Umbilical cord (tissue), 2 donors: Measurements from ENCODE around the gene C12orf43. TPM values are rescaled to one million over a fixed set of nuclear protein-coding genes. Genes with fewer than 3 reads are reported as not detected.

ENCODE experiments used
- DNase-seq: peaks from one replicate; pipeline ENCODE4 v3.0.0-alpha.2; 2015; ENCODE audit warnings: low spot score
- total RNA-seq: library from RNA; depleted of rRNA; stranded (reverse); fragments of >200 nt; gene quantifications from one replicate; pipeline ENCODE4 v1.2.3, GENCODE V29; 2014; ENCODE audit warnings: low replicate concordance; ENCODE audit not compliant: insufficient read depth

C12orf43 gene
- total RNA-seq, 1 donor from 2014 or later = 15.9 TPM

DNA sequence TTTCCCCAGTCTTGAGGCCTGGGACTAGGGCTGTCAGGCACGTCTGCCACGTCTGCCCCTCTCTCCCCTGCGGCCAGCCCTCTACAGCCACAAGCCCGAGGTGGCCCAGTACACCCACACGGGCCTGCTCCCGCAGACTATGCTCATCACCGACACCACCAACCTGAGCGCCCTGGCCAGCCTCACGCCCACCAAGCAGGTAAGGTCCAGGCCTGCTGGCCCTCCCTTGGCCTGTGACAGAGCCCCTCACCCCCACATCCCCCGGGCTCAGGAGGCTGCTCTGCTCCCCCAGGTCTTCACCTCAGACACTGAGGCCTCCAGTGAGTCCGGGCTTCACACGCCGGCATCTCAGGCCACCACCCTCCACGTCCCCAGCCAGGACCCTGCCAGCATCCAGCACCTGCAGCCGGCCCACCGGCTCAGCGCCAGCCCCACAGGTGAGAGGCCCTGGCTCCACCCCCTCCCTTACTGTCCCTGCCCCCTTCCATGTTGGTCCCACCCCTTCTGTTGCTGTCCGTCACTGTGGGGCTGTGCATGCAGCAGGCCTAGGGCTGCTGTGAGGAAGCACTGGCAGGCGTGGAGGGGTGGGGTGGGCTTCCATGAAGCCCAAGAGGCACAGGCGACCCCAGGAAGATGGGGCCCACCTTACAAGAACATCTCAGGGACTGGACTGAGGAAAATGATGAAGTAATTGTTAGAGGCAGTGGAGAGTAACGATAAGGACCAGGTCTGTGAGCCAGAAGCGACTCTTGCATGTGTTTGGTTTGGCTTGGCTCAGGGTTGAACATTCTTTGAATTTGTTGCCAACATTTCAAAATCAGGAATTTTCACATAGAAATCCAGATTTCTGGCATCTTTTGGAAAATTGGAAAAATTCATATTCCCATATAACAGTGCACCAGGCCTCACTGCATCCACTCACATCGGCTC lies 16.8 kb downstream of the C12orf43 start:
- DNase-seq = no peak

DNA sequence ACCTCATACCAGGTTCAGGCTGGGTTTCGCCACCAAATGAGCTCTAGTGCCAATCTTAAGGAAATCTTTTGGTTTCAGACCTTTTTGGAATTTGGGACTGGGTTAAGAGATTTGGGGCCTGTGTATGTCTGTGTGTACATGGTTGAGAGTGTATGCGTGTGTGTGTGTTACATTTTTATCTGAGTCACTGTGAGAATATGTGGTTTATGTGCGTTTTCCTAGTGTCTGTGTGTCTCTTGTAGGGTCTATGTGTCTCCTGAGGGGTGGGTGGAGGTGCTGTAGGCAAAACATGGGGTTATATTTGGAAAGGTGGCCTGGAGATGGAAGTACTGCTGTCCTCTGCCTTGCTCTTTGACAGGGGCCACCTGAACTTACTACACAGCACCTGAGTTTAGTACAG lies 17.9 kb downstream of the C12orf43 start:
- DNase-seq = peak; percentile 33

DNA sequence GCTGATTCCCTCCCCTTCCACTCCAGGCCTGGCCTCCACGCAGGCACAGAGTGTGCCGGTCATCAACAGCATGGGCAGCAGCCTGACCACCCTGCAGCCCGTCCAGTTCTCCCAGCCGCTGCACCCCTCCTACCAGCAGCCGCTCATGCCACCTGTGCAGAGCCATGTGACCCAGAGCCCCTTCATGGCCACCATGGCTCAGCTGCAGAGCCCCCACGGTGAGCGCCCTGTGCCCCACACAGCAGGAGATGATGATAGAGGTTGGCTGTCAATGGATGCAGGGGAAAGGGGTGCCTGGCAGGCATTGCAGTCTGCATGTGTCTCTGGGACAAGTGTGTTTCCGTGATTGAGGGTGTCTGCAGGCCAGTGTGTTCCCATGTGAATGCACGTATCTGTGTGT lies 18.8 kb downstream of the C12orf43 start:
- DNase-seq = no peak

- no peak for DNase-seq
Observed at GRCh38 chr12:120996133-120996746, 20.0 kb downstream of the C12orf43 start.

DNA sequence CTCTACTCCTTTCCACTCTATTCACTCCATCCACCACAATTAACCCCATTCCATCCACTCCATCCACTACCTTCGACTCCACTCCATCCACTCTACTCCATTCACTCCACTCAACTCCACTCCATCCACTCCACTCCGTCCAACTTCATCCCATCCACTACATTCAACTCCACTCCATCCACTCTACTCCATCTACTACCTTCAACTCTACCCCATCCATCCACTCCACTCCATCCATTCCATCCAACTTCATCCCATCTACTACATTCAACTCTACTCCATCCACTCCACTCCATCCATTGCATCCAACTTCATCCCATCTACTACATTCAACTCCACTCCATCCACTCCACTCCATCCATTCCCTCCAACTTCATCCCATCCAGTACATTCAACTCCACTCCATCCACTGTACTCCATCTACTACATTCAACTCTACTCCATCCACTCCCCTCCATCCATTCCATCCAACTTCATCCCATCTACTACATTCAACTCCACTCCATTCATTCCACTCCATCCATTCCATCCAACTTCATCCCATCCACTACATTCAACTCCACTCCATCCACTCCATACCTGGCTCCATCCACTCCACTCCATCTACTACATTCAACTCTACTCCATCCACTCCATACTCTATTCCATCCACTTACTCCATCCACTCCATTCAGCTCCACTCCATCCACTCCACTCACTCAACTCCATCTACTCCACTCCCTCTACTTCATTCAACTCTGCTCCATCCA lies 21.5 kb downstream of the C12orf43 start:
- DNase-seq = no peak

- no peak for DNase-seq
Observed at GRCh38 chr12:120994059-120994458, 22.2 kb downstream of the C12orf43 start.

DNA sequence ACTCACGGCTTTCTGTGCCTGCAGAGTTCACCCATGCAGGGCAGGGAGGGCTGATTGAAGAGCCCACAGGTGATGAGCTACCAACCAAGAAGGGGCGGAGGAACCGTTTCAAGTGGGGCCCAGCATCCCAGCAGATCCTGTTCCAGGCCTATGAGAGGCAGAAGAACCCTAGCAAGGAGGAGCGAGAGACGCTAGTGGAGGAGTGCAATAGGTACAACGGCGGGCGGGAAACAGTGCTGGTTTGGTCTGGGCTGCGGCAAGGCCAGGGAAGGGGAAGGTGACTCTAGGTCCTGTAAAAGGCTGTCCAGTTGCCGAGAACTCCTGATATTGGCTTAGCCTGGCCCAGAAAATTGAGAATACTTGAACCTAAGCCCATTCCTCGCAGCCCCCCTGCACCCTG lies 22.8 kb downstream of the C12orf43 start:
- DNase-seq = no peak

GRCh38 chr12:120992989-120993388 lies 23.3 kb downstream of the C12orf43 start:
- no peak for DNase-seq

DNA sequence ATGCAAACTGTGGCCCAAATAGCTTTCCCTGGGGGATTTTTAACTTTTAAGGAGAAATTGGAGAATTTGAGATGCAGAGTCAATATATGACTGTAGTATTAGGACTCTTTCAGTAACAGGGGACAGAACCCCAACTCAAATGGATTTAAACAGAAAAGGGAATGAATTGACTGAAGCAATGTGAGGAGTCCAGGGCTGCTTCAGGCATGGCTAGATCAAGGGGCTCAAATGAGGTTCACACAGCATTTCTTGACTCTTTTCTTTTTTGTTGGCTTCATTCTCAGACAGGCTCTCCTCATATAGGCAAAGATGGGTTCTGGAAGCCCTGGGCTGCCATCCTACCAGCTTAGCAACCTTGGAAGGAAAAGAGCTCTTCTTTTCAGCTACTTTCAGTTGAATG lies 24.3 kb downstream of the C12orf43 start:
- no peak for DNase-seq

DNA sequence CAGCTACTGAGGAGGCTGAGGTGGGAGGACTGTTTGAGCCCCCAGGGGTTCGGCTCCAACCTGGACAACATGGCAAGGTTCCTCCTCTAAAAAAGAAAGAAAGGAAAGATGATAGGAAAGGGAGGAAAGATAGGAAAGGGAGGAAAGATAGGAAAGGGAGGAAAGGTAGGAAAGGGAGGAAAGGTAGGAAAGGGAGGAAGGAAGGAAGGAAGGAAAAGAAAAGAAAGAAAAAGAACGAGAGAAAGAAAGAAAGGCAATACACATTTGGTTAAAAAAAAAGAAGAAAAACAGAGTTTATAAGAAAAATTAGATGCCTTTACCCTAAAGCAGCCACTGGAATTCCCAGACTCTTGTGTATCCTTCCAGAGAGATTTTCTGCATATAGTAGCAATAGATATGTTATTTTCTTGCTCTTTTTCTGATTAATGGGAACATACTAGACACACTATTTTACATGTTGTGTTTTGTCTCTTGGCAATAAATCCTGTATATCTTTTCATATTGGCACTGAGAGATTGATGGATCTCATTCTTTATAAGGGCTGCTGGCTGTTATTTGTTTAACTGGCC lies 25.7 kb downstream of the C12orf43 start:
- no peak for DNase-seq

DNA sequence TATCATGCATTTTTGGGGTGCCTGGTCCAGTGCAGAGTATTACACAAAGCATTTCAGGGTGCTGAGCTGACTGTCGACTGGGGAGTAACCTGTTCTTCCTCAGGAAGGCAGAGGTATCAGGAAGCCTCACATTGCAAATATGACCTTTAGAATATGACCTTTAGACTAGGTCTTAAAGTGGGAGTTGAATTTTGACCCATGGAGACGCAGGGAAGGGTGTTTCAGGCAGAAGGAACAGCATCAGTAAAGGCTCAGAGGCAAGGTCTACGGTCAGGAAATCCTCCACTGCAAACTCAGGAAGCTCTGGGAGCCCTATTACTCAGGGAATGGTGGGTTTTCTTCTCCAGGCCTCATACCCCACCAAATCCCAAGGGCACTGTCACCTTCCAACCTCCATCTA lies 26.6 kb downstream of the C12orf43 start:
- DNase-seq = no peak

GRCh38 chr12:120988658-120989057 lies 27.6 kb downstream of the C12orf43 start:
- DNase-seq = no peak

DNA sequence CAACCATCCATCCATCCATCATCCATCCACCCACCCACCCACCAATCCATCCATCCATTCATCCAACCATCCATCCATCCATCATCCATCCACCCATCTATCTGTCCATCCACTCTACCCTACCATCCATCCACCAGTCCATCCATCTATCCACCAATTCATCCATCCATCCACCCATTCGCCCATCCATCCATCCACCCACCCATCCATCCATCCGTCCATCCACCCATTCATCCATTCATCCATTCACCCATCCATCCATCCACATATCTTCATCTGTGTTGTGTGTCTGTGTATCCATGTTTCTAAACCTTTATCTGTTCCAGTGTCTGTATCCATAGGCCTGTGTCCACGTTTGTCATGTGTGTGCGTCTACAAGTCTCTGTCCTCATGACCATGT lies 28.1 kb downstream of the C12orf43 start:
- no peak for DNase-seq

DNA sequence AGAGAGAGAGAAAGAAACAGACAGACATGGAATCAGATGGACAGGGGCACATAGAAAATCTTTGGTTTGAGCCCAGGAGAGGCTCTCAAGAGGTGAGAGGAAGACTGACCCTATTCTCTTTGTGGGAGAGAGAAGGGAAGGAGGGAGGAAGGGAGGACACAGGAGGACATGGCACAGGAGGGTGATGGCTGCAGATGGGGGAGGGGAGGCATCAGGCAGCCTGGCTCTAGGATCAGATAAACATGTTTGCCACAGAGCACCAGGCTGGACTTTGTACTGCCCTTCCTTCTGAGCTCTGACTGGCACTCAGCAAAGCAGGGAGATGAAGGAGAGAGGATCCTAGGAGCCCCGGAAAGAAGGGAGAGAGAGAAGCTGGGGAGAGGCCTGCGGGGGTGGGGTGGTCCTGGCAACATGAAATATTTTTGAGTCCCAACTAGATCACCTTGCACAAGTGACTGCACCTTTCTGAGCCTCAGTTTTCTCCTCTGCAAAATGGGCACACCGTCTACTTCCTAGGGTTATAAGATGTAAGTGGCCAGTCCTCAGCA lies 31.9 kb downstream of the C12orf43 start:
- no peak for DNase-seq

DNA sequence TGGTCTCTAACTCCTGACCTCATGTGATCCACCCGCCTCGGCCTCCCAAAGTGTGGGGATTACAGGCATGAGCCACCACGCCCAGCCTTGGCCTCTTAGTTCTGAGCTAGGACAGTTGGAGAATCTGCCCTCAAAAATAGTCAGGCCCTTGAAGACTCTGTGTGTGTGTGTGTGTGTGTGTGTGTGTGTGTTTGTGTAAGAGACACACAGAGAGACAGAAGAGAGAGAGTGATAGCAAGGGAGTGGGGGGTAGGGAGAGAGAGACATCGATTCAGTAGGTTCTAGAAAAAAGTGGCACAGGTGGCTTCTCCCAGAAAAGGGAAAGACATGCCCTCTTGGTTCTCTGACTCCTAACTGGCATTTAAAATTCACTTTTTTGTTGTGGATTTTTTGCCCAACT lies 32.5 kb downstream of the C12orf43 start:
- no peak for DNase-seq

DNA sequence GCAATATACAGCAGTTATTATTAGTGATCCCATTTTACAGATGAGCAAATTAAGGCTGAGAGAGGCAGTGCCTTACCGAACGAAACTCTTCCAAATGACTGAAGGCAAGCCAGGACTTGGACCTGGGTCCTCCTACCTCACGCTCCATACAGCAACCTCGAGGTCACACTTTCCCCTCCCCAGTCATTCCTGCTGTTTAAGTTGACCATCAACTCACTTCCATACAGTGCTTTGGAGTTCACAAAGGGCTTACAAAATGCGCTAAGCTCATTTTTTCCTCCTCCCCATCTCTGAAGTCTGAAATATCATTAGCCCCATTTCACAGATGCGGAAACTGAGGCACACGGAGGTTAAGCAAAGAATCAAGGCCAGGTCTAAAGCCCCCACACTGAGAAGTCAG lies 33.6 kb downstream of the C12orf43 start:
- DNase-seq = no peak

- no peak for DNase-seq
Observed at GRCh38 chr12:120981407-120981941, 34.8 kb downstream of the C12orf43 start.

DNA sequence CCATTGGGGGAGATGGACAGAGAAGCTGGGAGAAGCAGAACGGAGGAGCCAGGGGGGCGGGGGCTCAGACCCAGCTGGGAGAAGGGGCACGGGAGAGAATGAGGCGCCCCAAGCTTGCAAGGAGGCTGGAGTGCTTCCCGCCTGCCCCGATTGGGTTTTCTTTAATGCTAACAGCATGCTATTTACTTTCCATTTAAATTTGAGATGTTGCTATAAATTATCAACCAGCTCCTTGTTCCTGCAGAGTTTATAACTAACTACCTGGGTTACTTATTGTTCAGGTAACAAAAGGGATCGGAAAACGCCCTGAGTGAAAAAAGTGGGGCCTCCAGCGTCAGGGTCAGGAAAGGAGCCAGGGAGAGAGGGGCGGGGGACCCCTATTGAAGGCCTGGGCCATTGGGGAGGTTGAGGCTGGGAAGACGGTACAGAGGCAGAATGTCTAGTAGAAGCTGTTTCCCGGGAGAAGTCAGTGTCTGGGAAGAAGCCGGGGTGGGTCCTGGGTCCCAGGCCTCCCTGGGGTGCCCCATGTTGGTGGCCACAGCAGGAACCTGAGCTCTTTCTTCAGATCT lies 35.4 kb downstream of the C12orf43 start:
- no peak for DNase-seq

DNA sequence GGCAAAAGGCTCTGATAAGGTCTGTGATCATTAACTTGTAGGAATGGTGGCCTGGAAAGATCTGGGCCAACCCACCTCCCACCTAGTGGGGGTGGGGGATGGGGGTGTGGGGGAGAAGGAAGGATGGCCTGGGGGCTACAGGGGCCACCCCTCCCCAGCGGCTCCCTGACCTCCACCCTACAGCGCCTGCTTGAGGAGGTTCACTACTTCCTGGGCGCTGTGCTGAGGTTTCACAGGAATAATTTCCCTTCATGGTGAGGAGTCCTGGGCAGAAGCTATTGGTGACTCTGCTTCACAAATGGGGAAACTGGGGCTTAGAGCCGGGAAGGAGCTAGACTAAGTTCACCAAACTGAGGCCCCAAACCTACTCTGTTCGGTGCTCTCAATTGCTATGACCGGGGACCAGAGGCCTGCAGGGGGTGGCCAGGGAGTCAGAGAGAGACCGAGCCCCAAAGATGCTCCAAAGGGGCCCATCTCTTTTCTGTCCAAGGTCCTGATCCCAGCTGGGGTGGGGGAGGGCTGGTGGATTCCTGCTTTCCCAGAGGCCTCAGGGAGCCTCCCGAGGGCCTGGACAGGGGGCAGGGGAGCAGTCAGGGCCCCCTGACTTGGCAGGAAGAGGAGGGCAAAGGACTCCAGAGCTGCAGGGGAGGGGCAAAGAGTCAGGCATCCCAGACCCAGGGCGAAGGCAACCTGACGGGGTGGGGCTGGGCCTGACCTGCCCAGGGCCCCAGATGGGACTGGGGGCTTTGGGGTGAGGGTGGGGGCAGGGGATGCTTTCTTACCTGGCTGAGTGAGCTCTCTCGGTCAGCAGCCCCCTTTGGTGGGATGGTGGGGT lies 36.2 kb downstream of the C12orf43 start:
- DNase-seq = peak; percentile 37

DNA sequence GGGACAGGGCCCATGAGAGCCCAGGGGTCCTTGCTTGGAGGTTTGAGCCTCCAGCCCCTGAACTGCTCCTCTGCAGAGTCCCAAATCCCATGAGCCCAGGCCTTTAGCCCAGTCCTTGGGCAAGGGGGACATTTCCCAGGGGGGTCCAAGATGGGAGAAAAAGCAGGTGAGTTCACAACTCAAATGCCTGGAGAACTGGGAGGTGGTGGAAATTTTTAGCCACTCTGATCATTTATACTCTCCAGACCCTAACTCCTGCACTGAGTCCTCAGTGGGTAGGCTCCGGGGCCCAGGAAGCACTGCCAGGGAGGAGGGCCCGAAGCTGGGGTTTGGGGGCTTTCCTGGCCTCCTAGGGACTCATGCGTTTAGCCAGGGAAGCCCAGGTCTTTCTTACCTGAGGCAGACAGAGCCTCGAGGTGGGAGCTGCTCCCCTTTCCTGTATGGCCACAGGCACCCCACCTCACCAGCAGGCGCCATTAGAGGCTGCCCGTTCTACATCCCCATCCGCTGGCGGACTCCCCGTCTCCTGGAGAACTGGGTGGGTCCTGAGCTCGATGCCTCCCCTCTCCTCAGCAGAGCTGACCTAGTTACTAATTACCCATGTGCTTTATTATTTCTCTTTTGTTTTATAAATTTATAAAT lies 36.9 kb downstream of the C12orf43 start:
- no peak for DNase-seq
